ENCODE measurements around the gene GALNTL6. TPM values are rescaled to one million over a fixed set of nuclear protein-coding genes. Genes with fewer than 3 reads are reported as not detected.

The GALNTL6 gene
- total RNA-seq, 1 donor from 2014 or later, result 0.10 TPM

GRCh38 chr4:173009129-173009823 is 1196.1 kb downstream of the GALNTL6 start:
- H3K4me3 Mint-ChIP-seq (ENCODE audit: unreplicated experiment), result no peak overlapping the region
- no peak for TF ChIP-seq CTCF (IDR thresholded peaks at IDR 0.05; ENCODE audit: unreplicated experiment)
- H3K27me3 Mint-ChIP-seq (ENCODE audit: unreplicated experiment), result peaks cover 2% of the 10 kb centered on the region
- H3K4me1 Mint-ChIP-seq (ENCODE audit: unreplicated experiment), result peaks cover 3% of the 10 kb centered on the region
- H3K9me3 Mint-ChIP-seq (ENCODE audit: unreplicated experiment), result no peaks in the 10 kb centered on the region
- H3K27ac Mint-ChIP-seq (ENCODE audit: unreplicated experiment), result no peak overlapping the region
- no peak for DNase-seq (ENCODE audit: low spot score)
- no peaks in the 10 kb centered on the region for H3K36me3 Mint-ChIP-seq (ENCODE audit: low read depth, unreplicated experiment)

GRCh38 chr4:173012608-173013007 is 1199.4 kb downstream of the GALNTL6 start:
- no peak for TF ChIP-seq CTCF (IDR thresholded peaks at IDR 0.05; ENCODE audit: unreplicated experiment)
- Mint-ChIP-seq H3K27ac (ENCODE audit: unreplicated experiment) (no peak overlapping the region), H3K27me3 (ENCODE audit: unreplicated experiment) (peaks cover 2% of the 10 kb centered on the region), H3K4me3 (ENCODE audit: unreplicated experiment) (no peak overlapping the region), H3K9me3 (ENCODE audit: unreplicated experiment) (no peaks in the 10 kb centered on the region), H3K36me3 (ENCODE audit: low read depth, unreplicated experiment) (no peaks in the 10 kb centered on the region), H3K4me1 (ENCODE audit: unreplicated experiment) (peaks cover 11% of the 10 kb centered on the region)
- DNase-seq (ENCODE audit: low spot score), result no peak

GRCh38 chr4:173013232-173013930 is 1200.2 kb downstream of the GALNTL6 start:
- Mint-ChIP-seq H3K4me3 (ENCODE audit: unreplicated experiment) (no peak overlapping the region), H3K9me3 (ENCODE audit: unreplicated experiment) (no peaks in the 10 kb centered on the region), H3K4me1 (ENCODE audit: unreplicated experiment) (peaks cover 11% of the 10 kb centered on the region), H3K27ac (ENCODE audit: unreplicated experiment) (no peak overlapping the region), H3K36me3 (ENCODE audit: low read depth, unreplicated experiment) (no peaks in the 10 kb centered on the region), H3K27me3 (ENCODE audit: unreplicated experiment) (peaks cover 2% of the 10 kb centered on the region)
- DNase-seq (ENCODE audit: low spot score), result peak; percentile 67
- peak; percentile 95 for TF ChIP-seq CTCF (IDR thresholded peaks at IDR 0.05; ENCODE audit: unreplicated experiment)

- peaks cover 2% of the 10 kb centered on the region for H3K27me3 Mint-ChIP-seq (ENCODE audit: unreplicated experiment)
- peak; percentile 47 for DNase-seq (ENCODE audit: low spot score)
- no peaks in the 10 kb centered on the region for H3K36me3 Mint-ChIP-seq (ENCODE audit: low read depth, unreplicated experiment)
- H3K27ac Mint-ChIP-seq (ENCODE audit: unreplicated experiment), result no peak overlapping the region
- no peak overlapping the region for H3K4me3 Mint-ChIP-seq (ENCODE audit: unreplicated experiment)
- peaks cover 11% of the 10 kb centered on the region for H3K4me1 Mint-ChIP-seq (ENCODE audit: unreplicated experiment)
- TF ChIP-seq CTCF (IDR thresholded peaks at IDR 0.05; ENCODE audit: unreplicated experiment), result no peak
- no peaks in the 10 kb centered on the region for H3K9me3 Mint-ChIP-seq (ENCODE audit: unreplicated experiment)
Observed at GRCh38 chr4:173014113-173014558, 1200.9 kb downstream of the GALNTL6 start.

- TF ChIP-seq CTCF (IDR thresholded peaks at IDR 0.05; ENCODE audit: unreplicated experiment), result no peak
- Mint-ChIP-seq H3K4me1 (ENCODE audit: unreplicated experiment) (peaks cover 11% of the 10 kb centered on the region), H3K36me3 (ENCODE audit: low read depth, unreplicated experiment) (no peaks in the 10 kb centered on the region), H3K27ac (ENCODE audit: unreplicated experiment) (no peak overlapping the region), H3K9me3 (ENCODE audit: unreplicated experiment) (no peaks in the 10 kb centered on the region), H3K27me3 (ENCODE audit: unreplicated experiment) (peaks cover 2% of the 10 kb centered on the region), H3K4me3 (ENCODE audit: unreplicated experiment) (no peak overlapping the region)
- no peak for DNase-seq (ENCODE audit: low spot score)
Observed at GRCh38 chr4:173014836-173015235, 1201.6 kb downstream of the GALNTL6 start.
